Astrocyte of the cerebellum (primary cell): ENCODE results near the gene CSGALNACT2.

Source experiments
- DNase-seq: peaks from one replicate; pipeline ENCODE4 v3.0.0-alpha.2; 2011; ENCODE audit warnings: low read depth
- H3K4me3 ChIP-seq: 2 replicates; pipeline ENCODE4 v1.5.1; 2011; ENCODE audit warnings: mild to moderate bottlenecking, low read depth, low read length, moderate library complexity
- CTCF ChIP-seq: IDR thresholded peaks from 2 replicates; pipeline ENCODE4 v1.5.1; 2012; ENCODE audit warnings: low read length, low read depth, moderate library complexity, mild to moderate bottlenecking; ENCODE audit errors: missing control alignments
- in situ Hi-C: cut with HindIII; loops from 2 replicates; pipeline ENCODE4 v1.10.0; 2017; ENCODE audit warnings: low sequenced_read_pairs

CSGALNACT2 gene

GRCh38 chr10:43188702-43189101 lies 50.5 kb downstream of the CSGALNACT2 start:
- in situ Hi-C loops = no loop called here
- no peak for DNase-seq
- no peak for TF ChIP-seq CTCF
- H3K4me3 ChIP-seq = no peak overlapping the region

- TF ChIP-seq CTCF = no peak
- DNase-seq = no peak
- in situ Hi-C loops = no loop called here
- no peak overlapping the region for H3K4me3 ChIP-seq
Observed at GRCh38 chr10:43190289-43190688, 52.0 kb downstream of the CSGALNACT2 start.

GRCh38 chr10:43190775-43191174 lies 52.5 kb downstream of the CSGALNACT2 start:
- no peak for TF ChIP-seq CTCF
- H3K4me3 ChIP-seq = no peak overlapping the region
- in situ Hi-C loops = no loop called here
- DNase-seq = no peak

GRCh38 chr10:43192884-43193283 lies 54.6 kb downstream of the CSGALNACT2 start:
- DNase-seq = no peak
- in situ Hi-C loops = no loop called here
- no peak overlapping the region for H3K4me3 ChIP-seq
- TF ChIP-seq CTCF = no peak

- in situ Hi-C loops = no loop called here
- no peak for TF ChIP-seq CTCF
- DNase-seq = no peak
- H3K4me3 ChIP-seq = no peak overlapping the region
Observed at GRCh38 chr10:43193496-43194080, 55.3 kb downstream of the CSGALNACT2 start.

- no peak for DNase-seq
- no peak overlapping the region for H3K4me3 ChIP-seq
- in situ Hi-C loops = no loop called here
- no peak for TF ChIP-seq CTCF
Observed at GRCh38 chr10:43194266-43194665, 56.0 kb downstream of the CSGALNACT2 start.
